Measurements from ENCODE around the gene NR3C2.
"Not testable (repeated sequence)": the region's sequence is repeated elsewhere in the genome, so short reads cannot be mapped to it uniquely, and the experiment has no call there.

Gene NR3C2

DNA sequence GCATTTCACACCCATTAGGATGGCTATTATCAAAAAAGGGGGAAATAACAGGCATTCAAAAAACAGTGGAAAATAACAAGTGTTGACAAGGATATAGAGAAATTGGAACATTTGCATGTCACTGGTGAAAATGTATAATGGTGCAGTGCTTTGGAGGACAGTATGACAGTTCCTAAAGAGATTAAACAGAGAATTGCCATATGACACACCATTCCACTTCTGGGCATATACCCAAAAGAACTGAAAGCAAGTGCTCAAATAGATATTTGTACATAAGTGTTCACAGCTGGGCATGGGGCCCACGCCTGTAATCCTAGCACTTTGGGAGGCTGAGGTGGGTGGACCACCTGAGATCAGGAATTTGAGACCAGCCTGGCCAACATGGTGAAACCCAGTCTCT, 348.1 kb downstream of the NR3C2 start:
- no peak for DNase-seq

DNA sequence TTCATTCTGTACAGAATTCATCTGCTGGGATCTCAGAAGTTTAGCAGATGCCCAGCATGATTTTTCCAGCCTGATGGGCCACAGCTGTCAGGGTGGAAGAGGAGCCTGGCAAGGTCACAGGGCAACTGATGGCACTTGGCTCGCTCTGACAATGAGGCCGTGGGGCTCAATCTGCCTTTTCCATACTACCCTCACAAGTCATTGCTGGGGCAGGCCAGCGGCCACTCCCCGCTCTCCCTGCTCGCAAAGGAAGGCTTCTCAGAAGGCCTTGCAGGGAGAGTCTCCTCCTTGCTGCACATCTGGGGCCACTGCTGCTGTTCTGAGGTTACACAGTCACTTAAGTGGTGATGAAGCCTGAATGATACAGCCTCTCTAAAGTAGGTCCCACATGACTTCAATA, 349.1 kb downstream of the NR3C2 start:
- DNase-seq: no peak

DNA sequence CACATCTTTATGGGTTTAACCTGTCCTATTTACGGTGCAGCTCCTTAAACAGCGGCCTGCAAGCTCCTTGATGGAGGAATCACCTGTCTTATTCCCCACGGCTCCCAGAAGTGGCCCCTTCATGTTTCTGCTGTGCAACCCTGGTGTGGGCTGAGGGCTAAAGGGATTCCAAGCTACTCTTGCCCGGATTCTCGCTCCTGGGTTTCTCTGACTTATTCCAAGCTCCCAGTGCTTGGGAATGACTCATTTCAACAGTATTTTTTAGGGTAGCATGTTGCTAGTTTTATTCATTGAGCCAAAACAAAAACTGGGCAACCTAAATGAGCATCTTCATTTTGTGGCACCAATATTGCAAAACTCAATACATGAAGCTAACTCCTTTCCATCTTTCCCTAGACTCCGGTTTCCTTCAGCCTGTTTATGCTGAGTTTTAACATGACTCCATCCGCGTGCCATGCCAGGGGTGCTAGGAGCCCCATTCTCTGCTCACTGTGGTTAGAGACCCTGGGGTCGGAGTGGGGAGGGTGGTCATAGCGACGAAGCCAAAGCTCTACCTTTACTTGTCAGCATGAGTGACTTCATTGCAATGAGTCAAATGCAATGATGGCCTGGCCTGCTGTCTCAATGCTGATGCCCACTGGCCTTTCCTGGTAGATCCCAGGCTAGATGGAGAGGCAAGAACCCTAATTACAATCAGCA, 349.7 kb downstream of the NR3C2 start:
- no peak for DNase-seq

GRCh38 chr4:148091896-148092295, 350.3 kb downstream of the NR3C2 start:
- DNase-seq: no peak

GRCh38 chr4:148090503-148091476, 351.4 kb downstream of the NR3C2 start:
- no peak for DNase-seq

DNA sequence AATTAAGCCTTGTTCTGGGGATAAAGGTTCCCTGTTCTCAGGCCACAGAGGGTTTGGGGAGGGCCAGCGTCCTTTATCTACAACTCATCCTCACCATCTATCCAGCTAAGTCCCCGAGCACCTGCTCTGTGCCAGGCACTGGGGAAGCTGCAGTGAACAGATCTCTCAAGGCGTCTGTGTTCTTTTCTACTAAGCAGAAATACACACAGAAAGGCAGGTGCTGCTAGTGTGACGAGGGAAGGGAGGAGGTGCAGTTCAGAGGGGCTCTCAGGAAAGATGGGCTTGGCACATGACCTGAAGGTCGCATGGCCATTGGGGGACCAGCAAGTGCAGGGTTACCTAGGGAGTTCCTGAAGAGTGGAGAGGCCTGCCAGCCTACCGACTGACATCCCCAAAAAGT, 352.2 kb downstream of the NR3C2 start:
- DNase-seq: no peak

GRCh38 chr4:148089624-148090023, 352.6 kb downstream of the NR3C2 start:
- DNase-seq: no peak

- not testable (repeated sequence) for DNase-seq
Observed at GRCh38 chr4:148083073-148083472, 359.1 kb downstream of the NR3C2 start.

DNA sequence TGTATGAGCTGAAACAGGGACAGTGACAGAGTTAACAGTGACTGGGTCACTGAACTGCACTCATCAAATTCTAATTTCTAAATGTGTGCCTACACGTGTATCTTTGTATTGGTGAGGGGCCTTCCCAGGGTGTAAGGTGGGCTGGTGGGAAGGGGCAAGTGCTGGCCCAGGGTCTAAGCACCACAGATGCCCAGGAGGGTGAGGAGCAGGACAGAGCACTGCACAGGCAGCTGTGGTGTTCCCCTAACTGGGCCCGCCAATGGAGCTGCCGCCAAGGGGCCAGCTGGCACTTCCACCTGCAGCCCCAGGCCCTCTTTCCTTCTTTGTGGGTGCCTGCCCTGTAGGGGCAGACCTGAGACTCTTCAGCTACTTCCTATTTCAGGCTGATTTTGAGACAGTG, 360.5 kb downstream of the NR3C2 start:
- DNase-seq: no peak

DNA sequence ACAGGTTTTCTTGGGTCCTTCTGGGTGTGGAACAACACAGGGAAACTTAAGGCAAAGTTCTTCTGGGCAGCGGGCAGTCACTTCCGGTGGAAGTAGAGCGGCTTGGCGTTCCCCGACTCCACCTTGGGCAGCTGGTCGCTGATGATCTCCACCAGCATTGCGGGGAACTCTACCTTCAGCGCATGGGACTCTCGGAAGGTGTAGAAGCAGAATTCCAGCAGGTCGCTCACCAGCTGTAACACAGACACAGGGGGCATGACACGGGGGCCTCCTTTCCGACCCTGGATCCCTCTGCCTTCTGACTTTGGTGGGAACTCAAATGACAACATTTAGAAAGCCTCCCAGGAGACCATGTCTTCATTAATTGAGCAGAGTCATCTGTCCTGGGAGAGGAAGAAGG, 360.9 kb downstream of the NR3C2 start:
- no peak for DNase-seq

- DNase-seq: no peak
Observed at GRCh38 chr4:148079961-148080360, 362.3 kb downstream of the NR3C2 start.

DNA sequence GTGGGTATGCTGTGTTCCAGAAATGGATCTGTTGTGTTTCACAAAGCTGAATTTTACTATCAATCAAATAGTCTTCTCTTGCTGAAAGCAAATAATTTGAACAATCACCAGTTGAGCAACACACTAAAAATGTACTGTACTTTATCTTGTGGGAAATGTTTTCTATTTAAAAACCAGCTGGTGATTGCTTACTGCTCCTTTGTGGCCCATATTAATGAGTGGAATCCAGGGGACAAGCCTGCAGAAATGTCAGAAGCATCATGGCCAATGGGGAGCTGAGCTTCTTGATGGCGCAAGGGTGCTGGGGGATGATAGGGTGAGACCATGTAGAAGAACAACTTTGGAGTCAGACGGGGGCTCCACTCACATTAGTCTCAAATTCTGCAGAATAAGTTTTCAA, 364.2 kb downstream of the NR3C2 start:
- DNase-seq: no peak

DNA sequence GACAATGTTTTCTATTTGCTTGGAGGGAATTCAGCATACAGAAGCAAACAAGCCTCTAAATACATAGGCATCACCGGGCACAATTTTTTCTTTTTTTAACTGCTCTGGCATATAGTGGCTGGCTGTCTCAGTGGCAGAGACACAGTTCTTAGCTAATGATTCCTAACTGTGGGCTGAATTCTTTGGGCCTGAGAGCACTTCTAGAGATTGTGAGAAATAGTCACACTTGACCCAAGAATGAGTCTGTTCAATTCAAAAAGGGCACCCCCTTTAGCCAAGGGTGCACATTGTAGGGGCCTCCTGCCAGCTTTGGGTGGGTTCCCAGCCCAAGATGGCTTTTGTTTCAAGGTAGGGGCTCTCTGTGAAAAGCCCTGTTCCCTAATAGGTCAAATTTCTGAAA, 364.6 kb downstream of the NR3C2 start:
- DNase-seq: no peak

GRCh38 chr4:148076964-148077363, 365.2 kb downstream of the NR3C2 start:
- DNase-seq: no peak

DNA sequence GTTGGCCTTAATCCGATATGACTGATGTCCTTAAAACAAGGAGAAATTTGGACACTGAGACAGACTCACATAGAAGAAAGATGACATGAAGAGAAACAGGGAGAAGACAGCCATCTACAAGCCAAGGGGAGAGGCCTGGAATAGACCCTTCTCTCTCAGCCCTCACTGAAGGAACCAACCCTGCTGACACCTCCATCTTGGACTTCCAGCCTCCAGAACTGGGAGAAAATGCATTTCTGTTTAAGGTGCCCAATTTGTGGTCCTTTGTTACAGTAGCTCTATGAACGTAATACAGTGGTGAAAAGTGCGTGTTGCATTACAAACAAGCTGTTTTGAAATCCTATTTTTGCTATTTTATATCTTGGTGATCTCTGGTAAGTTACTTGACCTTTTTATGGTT, 366.8 kb downstream of the NR3C2 start:
- DNase-seq: no peak

GRCh38 chr4:148074462-148074861, 367.8 kb downstream of the NR3C2 start:
- no peak for DNase-seq

DNA sequence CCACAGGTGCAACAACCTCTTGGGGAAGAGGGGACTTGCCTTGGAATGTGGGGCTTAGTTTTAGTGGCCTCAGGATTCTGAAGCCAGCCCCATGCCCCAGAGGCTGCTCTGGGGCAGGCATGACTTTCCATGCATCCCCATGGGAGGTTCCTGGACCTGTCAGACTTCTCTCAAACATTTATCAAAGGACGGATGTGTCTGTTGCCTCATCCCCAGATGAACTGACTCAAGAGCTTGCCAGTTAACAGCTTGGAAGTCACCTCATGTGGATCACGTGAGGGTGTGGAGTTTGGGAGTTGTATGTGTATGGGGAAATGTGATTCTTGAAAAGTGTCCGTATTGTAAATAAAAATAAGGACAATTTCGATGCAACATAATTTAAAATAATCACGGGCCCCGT, 368.9 kb downstream of the NR3C2 start:
- DNase-seq: no peak

DNA sequence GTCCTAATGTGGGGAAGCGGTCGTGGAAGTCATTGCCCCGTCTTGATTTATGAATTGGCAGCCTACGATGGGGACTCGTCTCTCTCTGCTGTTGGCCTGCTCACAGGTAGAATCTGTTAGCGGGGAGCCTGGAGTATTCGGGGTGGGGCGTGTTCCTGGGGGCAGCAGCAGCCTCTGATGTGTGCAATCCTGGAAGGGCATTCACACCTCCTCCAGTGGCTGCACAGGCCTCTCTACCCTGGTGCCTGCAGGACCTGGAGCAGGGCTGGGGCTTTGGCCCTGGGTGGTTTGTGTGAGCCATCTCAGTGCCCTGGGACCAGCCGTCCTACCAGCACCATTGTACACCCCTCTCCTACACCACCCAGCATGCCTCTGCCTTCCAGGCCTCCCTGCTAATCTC, 369.4 kb downstream of the NR3C2 start:
- DNase-seq: no peak

DNA sequence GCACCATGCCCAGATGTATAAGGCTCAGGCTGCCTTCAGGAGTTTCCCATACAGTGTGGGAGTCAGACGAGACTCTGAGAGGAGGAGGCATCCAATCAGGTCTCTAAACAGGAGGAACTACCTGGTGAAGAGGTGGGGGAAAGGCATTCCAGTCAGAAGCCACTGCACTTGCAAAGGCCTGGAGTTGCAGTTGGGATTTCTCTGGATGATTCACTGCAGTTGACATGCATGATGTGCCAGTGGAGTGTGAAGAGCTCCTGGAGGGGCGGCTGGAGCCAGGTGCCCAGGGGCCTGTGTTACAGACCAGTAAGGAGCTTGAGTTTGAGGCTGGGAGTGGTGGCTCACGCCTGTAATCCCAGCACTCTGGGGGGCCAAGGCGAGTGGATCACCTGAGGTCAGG, 371.2 kb downstream of the NR3C2 start:
- no peak for DNase-seq

- DNase-seq: no peak
Observed at GRCh38 chr4:148069895-148070178, 372.4 kb downstream of the NR3C2 start.

GRCh38 chr4:148069086-148069894, 372.9 kb downstream of the NR3C2 start:
- no peak for DNase-seq

- DNase-seq: no peak
Observed at GRCh38 chr4:148068065-148068911, 373.9 kb downstream of the NR3C2 start.
